HepG2 (cell line): ENCODE results near the gene XRCC1. TPM values are rescaled to one million over a fixed set of nuclear protein-coding genes. Genes with fewer than 3 reads are reported as not detected.
A peak's percentile ranks its signal among the peaks of the same experiment; 100 is the strongest.

Source experiments
- CCAR2 ChIP-seq: fragments of 200-400 bp; formaldehyde crosslinking; optimal IDR thresholded peaks from 2 replicates; pipeline ENCODE3; 2018; ENCODE audit warnings: low read depth, mild to moderate bottlenecking, low read length, moderate library complexity
- CREB1 ChIP-seq, 2 experiments: fragments of 450-650 bp in 1 of 2; IDR thresholded peaks; 2 replicates each; pipeline ENCODE4 v1.6.1; 2016 to 2017; ENCODE audit warnings: control low read depth in 1 of 2, mild to moderate bottlenecking in 1 of 2, missing compliant biosample characterization in 1 of 2, missing genetic modification characterization in 1 of 2
- CREM ChIP-seq, 2 experiments: sonication (generic) in 1 of 2; formaldehyde crosslinking in 1 of 2; IDR thresholded peaks; 2 replicates each; pipeline versions ENCODE4 v1.4.0 to v1.6.1; 2016 to 2020; ENCODE audit warnings: antibody characterized with exemption in 1 of 2, mild to moderate bottlenecking in 1 of 2, missing genetic modification reagents in 1 of 2
- ETV6 ChIP-seq: sonication (generic); formaldehyde crosslinking; conservative IDR thresholded peaks from 2 replicates; pipeline ENCODE4 v1.4.0; 2020; ENCODE audit warnings: missing genetic modification reagents
- GATAD2A ChIP-seq: IDR thresholded peaks from 2 replicates; pipeline ENCODE4 v1.6.1; 2016
- HHEX ChIP-seq: IDR thresholded peaks from 2 replicates; pipeline ENCODE4 v1.6.1; 2016; ENCODE audit warnings: control low read depth
- LCORL ChIP-seq, 2 experiments: fragments of 450-650 bp in 1 of 2; sonication (generic) in 1 of 2; formaldehyde crosslinking in 1 of 2; IDR thresholded peaks; 2 replicates each; pipeline versions ENCODE4 v1.5.0 to v1.6.1; 2017 to 2020; ENCODE audit warnings: antibody characterized with exemption in 1 of 2, missing genetic modification reagents in 1 of 2
- PAWR ChIP-seq: sonication (generic); formaldehyde crosslinking; IDR thresholded peaks from 2 replicates; pipeline ENCODE4 v1.4.0; 2020; ENCODE audit warnings: missing genetic modification reagents, mild to moderate bottlenecking, borderline replicate concordance
- POLR2AphosphoS5 ChIP-seq: IDR thresholded peaks from 2 replicates; pipeline ENCODE4 v1.6.1; 2012; ENCODE audit warnings: low read depth, low read length
- RBFOX2 ChIP-seq: fragments of 200-400 bp; formaldehyde crosslinking; IDR thresholded peaks from 2 replicates; pipeline ENCODE4 v1.6.1; 2017; ENCODE audit warnings: low read depth, mild to moderate bottlenecking, low read length
- ZBTB7B ChIP-seq: sonication (generic); formaldehyde crosslinking; IDR thresholded peaks from 2 replicates; pipeline ENCODE4 v1.4.0; 2020; ENCODE audit warnings: missing genetic modification reagents
- ZFP36L1 ChIP-seq: sonication (generic); formaldehyde crosslinking; IDR thresholded peaks from 2 replicates; pipeline ENCODE4 v1.8.0; 2022; ENCODE audit warnings: mild to moderate bottlenecking, missing genetic modification reagents, moderate library complexity
- ZFP36L2 ChIP-seq: sonication (generic); formaldehyde crosslinking; IDR thresholded peaks from 2 replicates; pipeline ENCODE4 v1.4.0; 2020; ENCODE audit warnings: missing genetic modification reagents
- ZFYVE20 ChIP-seq: sonication (generic); formaldehyde crosslinking; IDR thresholded peaks from 2 replicates; pipeline ENCODE4 v1.8.0; 2023; ENCODE audit warnings: low read depth, mild to moderate bottlenecking, moderate library complexity, missing genetic modification reagents, borderline replicate concordance
- polyA plus RNA-seq, 8 experiments: library from polyadenylated mRNA; depleted of rRNA in 3 of 8; stranded (reverse) in 7 of 8; unstranded in 1 of 8; fragments of >200 nt; fragmentation: Illumina TruSeq in 4 of 8; extraction: Trizol in 4 of 8; gene quantifications; 2 replicates each; pipeline versions ENCODE4 v1.2.1 to v1.2.3, GENCODE V29; 2011 to 2016; ENCODE audit warnings: low read depth in 4 of 8, missing spikeins in 1 of 8, mixed read lengths in 1 of 8; ENCODE audit not compliant: insufficient read depth in 1 of 8
- total RNA-seq, 5 experiments: library from RNA; depleted of rRNA; stranded (reverse); fragments of >200 nt; fragmentation: Illumina TruSeq; extraction: Trizol; gene quantifications; 2 replicates each; pipeline ENCODE4 v1.2.3, GENCODE V29; 2016; ENCODE audit warnings: low read depth in 1 of 5
- TF ChIP-seq, protein P1 (sequence below): IDR thresholded peaks from 2 replicates; pipeline ENCODE4 v1.6.1; 2016; ENCODE audit warnings: missing genetic modification reagents, missing compliant biosample characterization
- TF ChIP-seq, protein P2 (sequence below): sonication (generic); formaldehyde crosslinking; IDR thresholded peaks from 2 replicates; pipeline ENCODE4 v1.4.0; 2020; ENCODE audit warnings: missing genetic modification reagents, low read depth, mild to moderate bottlenecking, borderline replicate concordance
- TF ChIP-seq, protein P3 (sequence below): sonication (generic); formaldehyde crosslinking; conservative IDR thresholded peaks from 2 replicates; pipeline ENCODE4 v1.8.1; 2023; ENCODE audit warnings: missing genetic modification reagents
- TF ChIP-seq, protein P4 (sequence below): sonication (generic); formaldehyde crosslinking; IDR thresholded peaks from 2 replicates; pipeline ENCODE4 v1.4.0; 2020; ENCODE audit warnings: missing genetic modification reagents, borderline replicate concordance
- TF ChIP-seq, protein P5 (sequence below): sonication (generic); formaldehyde crosslinking; IDR thresholded peaks from 2 replicates; pipeline ENCODE4 v1.8.0; 2022; ENCODE audit warnings: missing genetic modification reagents, low read depth, mild to moderate bottlenecking, borderline replicate concordance
- TF ChIP-seq, protein P6 (sequence below): sonication (generic); formaldehyde crosslinking; IDR thresholded peaks from 2 replicates; pipeline ENCODE4 v1.4.0; 2020; ENCODE audit warnings: missing genetic modification reagents, borderline replicate concordance

XRCC1 gene
- total and polyA plus RNA-seq, 2 of the 13 experiments (the other 11 are each of a cell fraction or from before 2014, with no cell fraction given): 24.7 to 26.3 TPM

DNA sequence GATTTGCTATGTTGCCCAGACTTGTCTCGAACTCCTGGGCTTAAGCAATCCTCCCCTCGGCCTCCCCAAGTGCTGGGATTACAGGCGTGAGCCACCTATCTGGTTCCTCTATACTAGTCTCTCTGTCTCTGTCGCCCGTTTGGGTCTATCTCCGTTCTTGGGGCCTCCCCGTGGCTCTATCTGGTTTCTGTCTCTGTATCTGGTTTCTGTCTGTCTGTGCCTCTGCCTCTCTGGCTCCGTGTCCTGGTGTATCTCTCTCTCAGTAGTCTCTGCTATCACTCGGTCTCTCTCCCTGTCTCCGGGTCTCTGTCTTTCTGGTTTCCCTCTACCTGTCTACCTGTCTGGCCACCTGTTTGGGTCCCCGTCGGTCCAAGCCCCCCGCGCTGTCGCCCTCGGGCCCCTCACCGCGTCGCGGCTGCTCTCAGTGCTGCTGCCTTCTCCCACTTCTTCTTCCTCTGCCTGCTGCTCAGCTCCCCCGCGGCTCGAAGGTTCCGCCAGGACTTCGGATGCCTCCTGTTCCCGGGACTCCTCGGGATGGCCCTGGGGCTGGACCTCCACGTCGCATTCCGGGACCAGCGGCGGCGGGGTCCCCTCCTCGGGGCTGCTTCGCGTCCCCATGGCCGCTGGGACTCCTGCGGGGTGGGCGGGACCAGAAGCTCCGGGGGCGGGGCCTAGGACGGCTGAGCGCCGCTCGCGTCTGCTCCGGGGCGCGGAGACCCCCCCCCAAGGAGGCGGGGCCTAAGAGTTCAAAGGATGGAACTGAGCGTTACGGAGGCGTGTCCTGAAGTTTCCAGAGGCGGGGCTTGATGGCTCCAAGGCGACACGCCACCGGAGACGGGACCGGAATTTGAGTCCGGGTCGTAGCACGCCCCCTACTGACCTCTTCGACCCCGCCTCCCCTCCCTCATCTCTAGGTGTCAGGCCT lies 71.6 kb downstream of the XRCC1 start (continued):
- TF ChIP-seq, protein P1, sequence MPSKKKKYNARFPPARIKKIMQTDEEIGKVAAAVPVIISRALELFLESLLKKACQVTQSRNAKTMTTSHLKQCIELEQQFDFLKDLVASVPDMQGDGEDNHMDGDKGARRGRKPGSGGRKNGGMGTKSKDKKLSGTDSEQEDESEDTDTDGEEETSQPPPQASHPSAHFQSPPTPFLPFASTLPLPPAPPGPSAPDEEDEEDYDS (CRISPR knock-in tag): 0 out of 2 replicates have a peak, but pooled peaks have one; percentile 20
- TF ChIP-seq ETV6 (CRISPR knock-in tag): peak; percentile 71; the same call in 1 of the 2 replicates
- TF ChIP-seq ZFP36L2: no peak
- no peak for TF ChIP-seq LCORL (IDR thresholded peaks at IDR 0.05)
- no peak for TF ChIP-seq LCORL (CRISPR knock-in tag; IDR thresholded peaks at IDR 0.05)
- TF ChIP-seq RBFOX2: peak; percentile 60
- TF ChIP-seq ZBTB7B (CRISPR knock-in tag): peak; percentile 66
- TF ChIP-seq CREM (IDR thresholded peaks at IDR 0.05): 0 out of 2 replicates have a peak, but pooled peaks have one; percentile 8
- TF ChIP-seq CREM (CRISPR knock-in tag; IDR thresholded peaks at IDR 0.05): no peak
- TF ChIP-seq, protein P2, sequence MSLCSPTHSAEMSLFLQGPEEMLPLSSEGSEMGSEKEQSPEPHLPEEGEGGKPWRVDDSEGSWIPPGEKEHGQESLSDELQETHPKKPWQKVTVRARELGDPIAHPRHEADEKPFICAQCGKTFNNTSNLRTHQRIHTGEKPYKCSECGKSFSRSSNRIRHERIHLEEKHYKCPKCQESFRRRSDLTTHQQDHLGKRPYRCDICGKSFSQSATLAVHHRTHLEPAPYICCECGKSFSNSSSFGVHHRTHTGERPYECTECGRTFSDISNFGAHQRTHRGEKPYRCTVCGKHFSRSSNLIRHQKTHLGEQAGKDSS (CRISPR knock-in tag): 0 out of 2 replicates have a peak, but pooled peaks have one; percentile 15
- no peak for TF ChIP-seq HHEX (CRISPR knock-in tag)
- TF ChIP-seq, protein P3, sequence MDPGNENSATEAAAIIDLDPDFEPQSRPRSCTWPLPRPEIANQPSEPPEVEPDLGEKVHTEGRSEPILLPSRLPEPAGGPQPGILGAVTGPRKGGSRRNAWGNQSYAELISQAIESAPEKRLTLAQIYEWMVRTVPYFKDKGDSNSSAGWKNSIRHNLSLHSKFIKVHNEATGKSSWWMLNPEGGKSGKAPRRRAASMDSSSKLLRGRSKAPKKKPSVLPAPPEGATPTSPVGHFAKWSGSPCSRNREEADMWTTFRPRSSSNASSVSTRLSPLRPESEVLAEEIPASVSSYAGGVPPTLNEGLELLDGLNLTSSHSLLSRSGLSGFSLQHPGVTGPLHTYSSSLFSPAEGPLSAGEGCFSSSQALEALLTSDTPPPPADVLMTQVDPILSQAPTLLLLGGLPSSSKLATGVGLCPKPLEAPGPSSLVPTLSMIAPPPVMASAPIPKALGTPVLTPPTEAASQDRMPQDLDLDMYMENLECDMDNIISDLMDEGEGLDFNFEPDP (CRISPR knock-in tag): no peak
- peak; percentile 35; the same call in 1 of the 2 replicates for TF ChIP-seq CREB1 (IDR thresholded peaks at IDR 0.05)
- TF ChIP-seq CREB1 (CRISPR knock-in tag; IDR thresholded peaks at IDR 0.05): peak; percentile 30; the same call in 1 of the 2 replicates
- peak; percentile 62 for TF ChIP-seq POLR2AphosphoS5
- no peak for TF ChIP-seq PAWR
- TF ChIP-seq, protein P4, sequence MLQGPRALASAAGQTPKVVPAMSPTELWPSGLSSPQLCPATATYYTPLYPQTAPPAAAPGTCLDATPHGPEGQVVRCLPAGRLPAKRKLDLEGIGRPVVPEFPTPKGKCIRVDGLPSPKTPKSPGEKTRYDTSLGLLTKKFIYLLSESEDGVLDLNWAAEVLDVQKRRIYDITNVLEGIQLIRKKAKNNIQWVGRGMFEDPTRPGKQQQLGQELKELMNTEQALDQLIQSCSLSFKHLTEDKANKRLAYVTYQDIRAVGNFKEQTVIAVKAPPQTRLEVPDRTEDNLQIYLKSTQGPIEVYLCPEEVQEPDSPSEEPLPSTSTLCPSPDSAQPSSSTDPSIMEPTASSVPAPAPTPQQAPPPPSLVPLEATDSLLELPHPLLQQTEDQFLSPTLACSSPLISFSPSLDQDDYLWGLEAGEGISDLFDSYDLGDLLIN (CRISPR knock-in tag): 0 out of 2 replicates have a peak, but pooled peaks have one; percentile 11
- TF ChIP-seq, protein P5, sequence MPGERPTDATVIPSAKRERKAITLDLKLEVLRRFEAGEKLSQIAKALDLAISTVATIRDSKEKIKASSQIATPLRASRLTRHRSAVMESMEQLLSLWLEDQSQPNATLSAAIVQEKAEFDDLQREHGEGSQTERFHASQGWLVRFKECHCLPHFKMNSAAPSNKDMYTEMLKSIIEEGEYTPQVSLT (CRISPR knock-in tag): no peak
- TF ChIP-seq, protein P6, sequence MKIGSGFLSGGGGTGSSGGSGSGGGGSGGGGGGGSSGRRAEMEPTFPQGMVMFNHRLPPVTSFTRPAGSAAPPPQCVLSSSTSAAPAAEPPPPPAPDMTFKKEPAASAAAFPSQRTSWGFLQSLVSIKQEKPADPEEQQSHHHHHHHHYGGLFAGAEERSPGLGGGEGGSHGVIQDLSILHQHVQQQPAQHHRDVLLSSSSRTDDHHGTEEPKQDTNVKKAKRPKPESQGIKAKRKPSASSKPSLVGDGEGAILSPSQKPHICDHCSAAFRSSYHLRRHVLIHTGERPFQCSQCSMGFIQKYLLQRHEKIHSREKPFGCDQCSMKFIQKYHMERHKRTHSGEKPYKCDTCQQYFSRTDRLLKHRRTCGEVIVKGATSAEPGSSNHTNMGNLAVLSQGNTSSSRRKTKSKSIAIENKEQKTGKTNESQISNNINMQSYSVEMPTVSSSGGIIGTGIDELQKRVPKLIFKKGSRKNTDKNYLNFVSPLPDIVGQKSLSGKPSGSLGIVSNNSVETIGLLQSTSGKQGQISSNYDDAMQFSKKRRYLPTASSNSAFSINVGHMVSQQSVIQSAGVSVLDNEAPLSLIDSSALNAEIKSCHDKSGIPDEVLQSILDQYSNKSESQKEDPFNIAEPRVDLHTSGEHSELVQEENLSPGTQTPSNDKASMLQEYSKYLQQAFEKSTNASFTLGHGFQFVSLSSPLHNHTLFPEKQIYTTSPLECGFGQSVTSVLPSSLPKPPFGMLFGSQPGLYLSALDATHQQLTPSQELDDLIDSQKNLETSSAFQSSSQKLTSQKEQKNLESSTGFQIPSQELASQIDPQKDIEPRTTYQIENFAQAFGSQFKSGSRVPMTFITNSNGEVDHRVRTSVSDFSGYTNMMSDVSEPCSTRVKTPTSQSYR (CRISPR knock-in tag): no peak
- TF ChIP-seq ZFYVE20 (CRISPR knock-in tag): no peak
- TF ChIP-seq ZFP36L1 (CRISPR knock-in tag): peak; percentile 8; the same call in 1 of the 2 replicates
- no peak for TF ChIP-seq CCAR2
- TF ChIP-seq GATAD2A (CRISPR knock-in tag): 0 out of 2 replicates have a peak, but pooled peaks have one; percentile 24
